ENCODE results near the gene C2orf80. TPM values are rescaled to one million over a fixed set of nuclear protein-coding genes. Genes with fewer than 3 reads are reported as not detected.

The C2orf80 gene
- total RNA-seq, 2 experiments from 2014 or later, result not detected

DNA sequence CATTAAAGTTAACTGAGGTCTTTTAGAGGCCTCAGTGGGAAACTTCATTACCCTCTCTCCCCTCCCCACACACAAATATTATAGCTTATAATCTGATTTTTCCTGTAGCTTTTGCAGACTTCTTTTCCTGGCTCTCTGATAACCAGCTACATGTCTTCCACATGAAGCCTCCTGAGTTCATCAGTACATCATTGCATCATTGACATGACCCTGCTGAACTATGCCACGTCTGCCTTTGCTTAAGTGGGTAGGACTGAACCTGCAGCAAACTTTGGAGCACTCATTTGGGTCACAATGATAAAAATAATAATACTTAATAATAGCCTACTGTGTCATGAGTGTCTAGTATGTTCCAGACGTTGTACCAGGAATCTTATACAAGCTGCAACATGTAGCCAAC is 33.4 kb downstream of the C2orf80 start:
- H3K27ac ChIP-seq (ENCODE audit: low read depth in 1 of 2, low read length in 2 of 2), result no peak overlapping the region
- H3K9me3 ChIP-seq (ENCODE audit: control insufficient read depth in 1 of 2, insufficient read depth in 1 of 2, low read length in 2 of 2), result no peaks in the 10 kb centered on the region
- intact Hi-C loops (cut with DNase I, micrococcal nuclease), result no loop called here
- DNase-seq (no peak), ATAC-seq (ENCODE audit: poor library complexity) (no peak)
- Mint-ChIP-seq H3K27me3 (no peaks in the 10 kb centered on the region), H3K4me3 (no peak overlapping the region), H3K9me3 (peaks cover 2% of the 10 kb centered on the region), H3K27ac (no peak overlapping the region), H3K36me3 (ENCODE audit: low read depth) (no peaks in the 10 kb centered on the region), H3K4me1 (ENCODE audit: low read depth) (no peaks in the 10 kb centered on the region)
- no peaks in the 10 kb centered on the region for H3K36me3 ChIP-seq (ENCODE audit: insufficient read depth, low read length)
- no peak overlapping the region for H3K4me3 ChIP-seq (ENCODE audit: low read length)
- TF ChIP-seq, protein P1, sequence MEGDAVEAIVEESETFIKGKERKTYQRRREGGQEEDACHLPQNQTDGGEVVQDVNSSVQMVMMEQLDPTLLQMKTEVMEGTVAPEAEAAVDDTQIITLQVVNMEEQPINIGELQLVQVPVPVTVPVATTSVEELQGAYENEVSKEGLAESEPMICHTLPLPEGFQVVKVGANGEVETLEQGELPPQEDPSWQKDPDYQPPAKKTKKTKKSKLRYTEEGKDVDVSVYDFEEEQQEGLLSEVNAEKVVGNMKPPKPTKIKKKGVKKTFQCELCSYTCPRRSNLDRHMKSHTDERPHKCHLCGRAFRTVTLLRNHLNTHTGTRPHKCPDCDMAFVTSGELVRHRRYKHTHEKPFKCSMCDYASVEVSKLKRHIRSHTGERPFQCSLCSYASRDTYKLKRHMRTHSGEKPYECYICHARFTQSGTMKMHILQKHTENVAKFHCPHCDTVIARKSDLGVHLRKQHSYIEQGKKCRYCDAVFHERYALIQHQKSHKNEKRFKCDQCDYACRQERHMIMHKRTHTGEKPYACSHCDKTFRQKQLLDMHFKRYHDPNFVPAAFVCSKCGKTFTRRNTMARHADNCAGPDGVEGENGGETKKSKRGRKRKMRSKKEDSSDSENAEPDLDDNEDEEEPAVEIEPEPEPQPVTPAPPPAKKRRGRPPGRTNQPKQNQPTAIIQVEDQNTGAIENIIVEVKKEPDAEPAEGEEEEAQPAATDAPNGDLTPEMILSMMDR (IDR thresholded peaks at IDR 0.05), result no peak
- no peaks in the 10 kb centered on the region for H3K4me1 ChIP-seq (ENCODE audit: insufficient read depth, low read length)
- ChIA-PET CTCF (no interaction called here), POLR2A (no interaction called here)
- peaks cover 0 to 3% of the 10 kb centered on the region in 2 experiments for H3K27me3 ChIP-seq (ENCODE audit: control insufficient read depth in 1 of 2, insufficient read depth in 2 of 2, low read length in 2 of 2)

DNA sequence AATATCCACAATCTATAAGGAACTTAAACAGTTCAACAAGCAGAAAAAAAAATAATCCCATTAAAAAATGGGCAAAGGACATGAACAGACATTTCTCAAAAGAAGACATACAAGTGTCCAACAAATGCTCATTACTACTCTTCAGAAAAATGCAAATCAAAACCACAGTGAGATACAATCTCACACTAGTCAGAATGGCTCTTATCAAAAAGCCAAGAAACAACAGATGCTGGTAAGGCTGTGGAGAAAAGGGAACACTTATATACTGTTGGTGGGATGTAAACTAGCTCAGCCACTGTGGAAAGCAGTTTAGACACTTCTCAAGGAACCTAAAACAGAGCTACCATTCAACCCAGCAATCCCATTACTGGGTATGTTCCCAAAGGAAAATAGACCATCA is 36.7 kb downstream of the C2orf80 start:
- no peak for ATAC-seq (ENCODE audit: poor library complexity)
- POLR2A ChIA-PET, result no interaction called here
- CTCF ChIA-PET, result no interaction called here

DNA sequence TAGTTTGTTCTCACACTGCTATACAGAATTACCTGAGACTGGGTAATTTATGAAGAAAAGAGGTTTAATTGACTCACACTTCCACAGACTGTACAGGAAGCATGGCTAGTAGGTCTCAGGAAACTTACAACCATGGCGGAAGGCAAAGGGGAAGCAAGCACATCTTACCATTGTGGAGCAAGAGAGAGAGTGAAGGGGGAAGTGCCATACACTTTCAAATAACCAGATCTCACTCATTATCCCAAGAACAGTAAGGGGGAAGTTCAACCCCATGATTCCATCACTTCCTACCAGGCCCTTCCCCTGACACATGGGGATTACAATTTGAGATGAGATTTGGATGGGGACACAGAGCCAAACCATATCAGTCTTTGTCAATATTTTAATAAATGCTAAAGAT is 38.9 kb downstream of the C2orf80 start:
- no peak overlapping the region for H3K4me3 ChIP-seq (ENCODE audit: low read length)
- ChIA-PET CTCF (no interaction called here), POLR2A (no interaction called here)
- H3K27ac Mint-ChIP-seq, result no peak overlapping the region
- DNase-seq (no peak), ATAC-seq (ENCODE audit: poor library complexity) (no peak)
- no peak overlapping the region for H3K4me3 Mint-ChIP-seq
- H3K36me3 ChIP-seq (ENCODE audit: insufficient read depth, low read length), result no peaks in the 10 kb centered on the region
- H3K27me3 ChIP-seq (ENCODE audit: control insufficient read depth in 1 of 2, insufficient read depth in 2 of 2, low read length in 2 of 2), result no peaks in the 10 kb centered on the region
- peaks cover 7% of the 10 kb centered on the region for H3K9me3 Mint-ChIP-seq
- TF ChIP-seq, protein P1 (IDR thresholded peaks at IDR 0.05), result no peak
- H3K27ac ChIP-seq (ENCODE audit: low read depth in 1 of 2, low read length in 2 of 2), result no peak overlapping the region
- intact Hi-C loops (cut with DNase I, micrococcal nuclease), result no loop called here
- no peaks in the 10 kb centered on the region for H3K27me3 Mint-ChIP-seq
- no peaks in the 10 kb centered on the region for H3K9me3 ChIP-seq (ENCODE audit: control insufficient read depth in 1 of 2, insufficient read depth in 1 of 2, low read length in 2 of 2)
- no peaks in the 10 kb centered on the region for H3K4me1 ChIP-seq (ENCODE audit: insufficient read depth, low read length)
- no peaks in the 10 kb centered on the region for H3K36me3 Mint-ChIP-seq (ENCODE audit: low read depth)
- no peaks in the 10 kb centered on the region for H3K4me1 Mint-ChIP-seq (ENCODE audit: low read depth)

More for the DNA sequence above, 36.7 kb downstream of the C2orf80 start:
- no peaks in the 10 kb centered on the region for H3K27me3 Mint-ChIP-seq
- no peak overlapping the region for H3K4me3 Mint-ChIP-seq
- H3K4me1 Mint-ChIP-seq (ENCODE audit: low read depth), result no peaks in the 10 kb centered on the region
- no peak for DNase-seq
- intact Hi-C loops (cut with DNase I, micrococcal nuclease), result no loop called here
- H3K27ac Mint-ChIP-seq, result no peak overlapping the region
- Histone ChIP-seq H3K27ac (ENCODE audit: low read depth in 1 of 2, low read length in 2 of 2) (no peak overlapping the region), H3K27me3 (ENCODE audit: control insufficient read depth in 1 of 2, insufficient read depth in 2 of 2, low read length in 2 of 2) (peaks cover 0 to 3% of the 10 kb centered on the region in 2 experiments), H3K9me3 (ENCODE audit: control insufficient read depth in 1 of 2, insufficient read depth in 1 of 2, low read length in 2 of 2) (no peaks in the 10 kb centered on the region), H3K4me3 (ENCODE audit: low read length) (no peak overlapping the region), H3K4me1 (ENCODE audit: insufficient read depth, low read length) (no peaks in the 10 kb centered on the region), H3K36me3 (ENCODE audit: insufficient read depth, low read length) (no peaks in the 10 kb centered on the region)
- H3K9me3 Mint-ChIP-seq, result peaks cover 7% of the 10 kb centered on the region
- no peaks in the 10 kb centered on the region for H3K36me3 Mint-ChIP-seq (ENCODE audit: low read depth)
- TF ChIP-seq, protein P1 (IDR thresholded peaks at IDR 0.05), result no peak

Measured in CD4-positive, alpha-beta T cell (primary cell).